A549 (cell line): Measurements from ENCODE around the gene GNG7.

ENCODE experiments used
- CHD2 ChIP-seq: fragments of 150-350 bp; IDR thresholded peaks from 2 replicates; pipeline ENCODE4 v1.6.1; 2014; ENCODE audit warnings: low read length; ENCODE audit not compliant: partially characterized antibody
- CTCF ChIP-seq: fragments of >200 bp; sonication (Bioruptor Twin); formaldehyde crosslinking; IDR thresholded peaks from 3 replicates; pipeline ENCODE4 v1.5.1; 2016
- E2F6 ChIP-seq: IDR thresholded peaks from 2 replicates; pipeline ENCODE4 v1.6.1; 2012; ENCODE audit warnings: low read depth, borderline replicate concordance
- ELK1 ChIP-seq: fragments of 150-350 bp; IDR thresholded peaks from 2 replicates; pipeline ENCODE4 v1.6.1; 2014; ENCODE audit warnings: low read depth, mild to moderate bottlenecking, low read length
- EP300 ChIP-seq, 2 experiments: fragments of >200 bp; sonication (Bioruptor Twin); formaldehyde crosslinking; IDR thresholded peaks; 2 replicates in 1 of 2; 3 replicates in 1 of 2; pipeline ENCODE4 v1.6.1; 2016 to 2017
- HDAC2 ChIP-seq: fragments of 200-600 bp; sonication (generic); IDR thresholded peaks from 2 replicates; pipeline ENCODE4 v1.6.1; 2016
- POLR2A ChIP-seq: IDR thresholded peaks from 2 replicates; pipeline ENCODE4 v1.6.1; 2012; ENCODE audit warnings: mild to moderate bottlenecking, low read length

GRCh38 chr19:2617393-2618165 is 84.9 kb downstream of the GNG7 start:
- TF ChIP-seq CTCF: no peak
- no peak for TF ChIP-seq CHD2
- no peak for TF ChIP-seq ELK1
- no peak for TF ChIP-seq POLR2A
- TF ChIP-seq HDAC2: no peak
- TF ChIP-seq E2F6: no peak
- no peak for TF ChIP-seq EP300 (IDR thresholded peaks at IDR 0.05)
